SK-N-SH treated with all-trans-retinoic acid at 6 μM for 48 hours (cell line): ENCODE data around the gene PPP1R36.

Experiments
- ATAC-seq: fragments of 200-7000 bp; cut with Tn5 transposase; 3 replicates; pipeline ENCODE4 v1.9.1; 2020; ENCODE audit warnings: mild to moderate bottlenecking, moderate library complexity
- ARNTL ChIP-seq: fragments of 450-650 bp; formaldehyde crosslinking; IDR thresholded peaks from 2 replicates; pipeline ENCODE4 v1.5.0; 2020; ENCODE audit warnings: low read depth, mild to moderate bottlenecking, moderate library complexity, borderline replicate concordance
- BACH2 ChIP-seq: fragments of 250-450 bp; sonication (Bioruptor Pico); IDR thresholded peaks from 2 replicates; pipeline ENCODE4 v1.9.0; 2021; ENCODE audit warnings: mild to moderate bottlenecking, borderline replicate concordance
- CREB5 ChIP-seq: fragments of 250-450 bp; sonication (Bioruptor Pico); IDR thresholded peaks from 2 replicates; pipeline ENCODE4 v1.5.1; 2020; ENCODE audit warnings: low read depth, mild to moderate bottlenecking, moderate library complexity
- CSDC2 ChIP-seq: fragments of 250-450 bp; sonication (Bioruptor Pico); IDR thresholded peaks from 2 replicates; pipeline ENCODE4 v1.5.0; 2020; ENCODE audit warnings: mild to moderate bottlenecking, moderate library complexity
- CSRNP3 ChIP-seq: fragments of 250-450 bp; sonication (Bioruptor Pico); IDR thresholded peaks from 2 replicates; pipeline ENCODE4 v1.5.1; 2021; ENCODE audit warnings: mild to moderate bottlenecking, moderate library complexity
- ESRRG ChIP-seq: fragments of 250-450 bp; sonication (Bioruptor Pico); IDR thresholded peaks from 2 replicates; pipeline ENCODE4 v1.6.1; 2021; ENCODE audit warnings: mild to moderate bottlenecking
- GLIS3 ChIP-seq: fragments of 250-450 bp; sonication (Bioruptor Pico); IDR thresholded peaks from 2 replicates; pipeline ENCODE4 v1.5.0; 2020; ENCODE audit warnings: mild to moderate bottlenecking, moderate library complexity
- OSR1 ChIP-seq: fragments of 250-450 bp; sonication (Bioruptor Pico); IDR thresholded peaks from 2 replicates; pipeline ENCODE4 v1.8.0; 2022; ENCODE audit warnings: moderate library complexity, mild to moderate bottlenecking, inconsistent platforms
- PATZ1 ChIP-seq: fragments of 250-450 bp; sonication (Bioruptor Pico); IDR thresholded peaks from 2 replicates; pipeline ENCODE4 v1.8.0; 2020; ENCODE audit warnings: mild to moderate bottlenecking, moderate library complexity, borderline replicate concordance
- POU6F1 ChIP-seq: fragments of 250-450 bp; sonication (Bioruptor Pico); IDR thresholded peaks from 2 replicates; pipeline ENCODE4 v1.8.0; 2021; ENCODE audit warnings: low read depth, mild to moderate bottlenecking, moderate library complexity, borderline replicate concordance
- PPARA ChIP-seq: fragments of 250-450 bp; sonication (Bioruptor Pico); IDR thresholded peaks from 2 replicates; pipeline ENCODE4 v1.5.0; 2020; ENCODE audit warnings: mild to moderate bottlenecking, borderline replicate concordance
- RARB ChIP-seq: fragments of 250-450 bp; sonication (Bioruptor Pico); IDR thresholded peaks from 2 replicates; pipeline ENCODE4 v1.8.0; 2021; ENCODE audit warnings: mild to moderate bottlenecking, moderate library complexity
- SNAI2 ChIP-seq: fragments of 250-450 bp; sonication (Bioruptor Pico); IDR thresholded peaks from 2 replicates; pipeline ENCODE4 v1.5.0; 2020; ENCODE audit warnings: mild to moderate bottlenecking, moderate library complexity
- TCF4 ChIP-seq: fragments of 250-450 bp; sonication (Bioruptor Pico); IDR thresholded peaks from 2 replicates; pipeline ENCODE4 v1.8.0; 2021; ENCODE audit warnings: mild to moderate bottlenecking, moderate library complexity, borderline replicate concordance
- TOX ChIP-seq: fragments of 250-450 bp; sonication (Bioruptor Pico); IDR thresholded peaks from 2 replicates; pipeline ENCODE4 v1.8.0; 2021; ENCODE audit warnings: mild to moderate bottlenecking, moderate library complexity, borderline replicate concordance
- TSHZ2 ChIP-seq: fragments of 250-450 bp; sonication (Bioruptor Pico); IDR thresholded peaks from 2 replicates; pipeline ENCODE4 v1.5.0; 2020; ENCODE audit warnings: mild to moderate bottlenecking, moderate library complexity
- ZC3H10 ChIP-seq: fragments of 250-450 bp; sonication (Bioruptor Pico); IDR thresholded peaks from 2 replicates; pipeline ENCODE4 v1.5.1; 2021; ENCODE audit warnings: mild to moderate bottlenecking, moderate library complexity
- ZFP3 ChIP-seq: fragments of 250-450 bp; sonication (Bioruptor Pico); IDR thresholded peaks from 2 replicates; pipeline ENCODE4 v1.5.0; 2020; ENCODE audit warnings: mild to moderate bottlenecking, moderate library complexity
- ZFP30 ChIP-seq: fragments of 450-650 bp; formaldehyde crosslinking; IDR thresholded peaks from 2 replicates; pipeline ENCODE4 v1.5.0; 2022; ENCODE audit warnings: mild to moderate bottlenecking, moderate library complexity
- ZNF565 ChIP-seq: fragments of 450-650 bp; formaldehyde crosslinking; conservative IDR thresholded peaks from 2 replicates; pipeline ENCODE4 v1.5.0; 2020; ENCODE audit warnings: low read depth, mild to moderate bottlenecking, moderate library complexity
- ZNF70 ChIP-seq: fragments of 450-650 bp; formaldehyde crosslinking; IDR thresholded peaks from 2 replicates; pipeline ENCODE4 v1.5.0; 2020; ENCODE audit warnings: mild to moderate bottlenecking, moderate library complexity
- ZNF8 ChIP-seq: fragments of 450-650 bp; formaldehyde crosslinking; IDR thresholded peaks from 2 replicates; pipeline ENCODE4 v1.5.0; 2020; ENCODE audit warnings: mild to moderate bottlenecking, moderate library complexity

The PPP1R36 gene

DNA sequence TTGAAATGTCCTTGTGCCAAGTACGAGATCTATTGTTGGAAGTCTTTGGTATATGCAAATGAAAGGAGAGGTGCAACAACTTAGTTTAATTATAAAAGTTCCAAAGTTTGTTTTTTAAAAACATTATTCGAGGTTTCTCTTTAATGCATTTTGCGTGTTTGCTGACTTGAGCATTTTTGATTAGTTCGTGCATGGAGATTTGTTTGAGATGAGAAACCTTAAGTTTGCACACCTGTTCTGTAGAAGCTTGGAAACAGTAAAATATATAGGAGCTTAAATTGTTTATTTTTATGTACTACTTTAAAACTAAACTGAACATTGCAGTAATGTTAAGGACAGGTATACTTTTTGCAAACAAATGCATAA is 6.9 kb upstream of the PPP1R36 start:
- ATAC-seq = no peak
- TF ChIP-seq ZNF70 = no peak
- TF ChIP-seq ARNTL (CRISPR knock-in tag) = no peak
- TF ChIP-seq ZFP3 (CRISPR knock-in tag) = no peak
- no peak for TF ChIP-seq SNAI2
- no peak for TF ChIP-seq ZNF8 (CRISPR knock-in tag)
- TF ChIP-seq TCF4 (CRISPR knock-in tag) = no peak
- TF ChIP-seq TOX (CRISPR knock-in tag) = no peak
- no peak for TF ChIP-seq ZC3H10 (CRISPR knock-in tag)
- no peak for TF ChIP-seq CREB5
- TF ChIP-seq, all 23 proteins: peak for 0

- no peak for TF ChIP-seq PPARA (CRISPR knock-in tag)
- TF ChIP-seq ZC3H10 (CRISPR knock-in tag) = no peak
- no peak for TF ChIP-seq POU6F1
- no peak for TF ChIP-seq RARB (CRISPR knock-in tag)
- no peak for TF ChIP-seq OSR1
- no peak for TF ChIP-seq TCF4 (CRISPR knock-in tag)
- no peak for TF ChIP-seq CSRNP3 (CRISPR knock-in tag)
- TF ChIP-seq CSDC2 = no peak
- TF ChIP-seq ZNF565 (CRISPR knock-in tag) = no peak
- TF ChIP-seq GLIS3 = no peak
- TF ChIP-seq ZNF8 (CRISPR knock-in tag) = no peak
- TF ChIP-seq BACH2 = no peak
- no peak for TF ChIP-seq ZFP30 (CRISPR knock-in tag)
- TF ChIP-seq ARNTL (CRISPR knock-in tag) = no peak
- no peak for TF ChIP-seq CREB5
- TF ChIP-seq ESRRG (CRISPR knock-in tag) = no peak
- no peak for TF ChIP-seq PATZ1
- no peak for TF ChIP-seq SNAI2
- no peak for TF ChIP-seq TSHZ2 (CRISPR knock-in tag)
- no peak for ATAC-seq
Measured at GRCh38 chr14:64544607-64545312, 5.0 kb upstream of the PPP1R36 start.
